NCI-H2029 (cell line): ENCODE results near the gene PLXNA3.

Source experiments
- DNase-seq: peaks from one replicate; lab custom pipeline; 2025; lab: John Stamatoyannopoulos, UW

PLXNA3 gene

DNA sequence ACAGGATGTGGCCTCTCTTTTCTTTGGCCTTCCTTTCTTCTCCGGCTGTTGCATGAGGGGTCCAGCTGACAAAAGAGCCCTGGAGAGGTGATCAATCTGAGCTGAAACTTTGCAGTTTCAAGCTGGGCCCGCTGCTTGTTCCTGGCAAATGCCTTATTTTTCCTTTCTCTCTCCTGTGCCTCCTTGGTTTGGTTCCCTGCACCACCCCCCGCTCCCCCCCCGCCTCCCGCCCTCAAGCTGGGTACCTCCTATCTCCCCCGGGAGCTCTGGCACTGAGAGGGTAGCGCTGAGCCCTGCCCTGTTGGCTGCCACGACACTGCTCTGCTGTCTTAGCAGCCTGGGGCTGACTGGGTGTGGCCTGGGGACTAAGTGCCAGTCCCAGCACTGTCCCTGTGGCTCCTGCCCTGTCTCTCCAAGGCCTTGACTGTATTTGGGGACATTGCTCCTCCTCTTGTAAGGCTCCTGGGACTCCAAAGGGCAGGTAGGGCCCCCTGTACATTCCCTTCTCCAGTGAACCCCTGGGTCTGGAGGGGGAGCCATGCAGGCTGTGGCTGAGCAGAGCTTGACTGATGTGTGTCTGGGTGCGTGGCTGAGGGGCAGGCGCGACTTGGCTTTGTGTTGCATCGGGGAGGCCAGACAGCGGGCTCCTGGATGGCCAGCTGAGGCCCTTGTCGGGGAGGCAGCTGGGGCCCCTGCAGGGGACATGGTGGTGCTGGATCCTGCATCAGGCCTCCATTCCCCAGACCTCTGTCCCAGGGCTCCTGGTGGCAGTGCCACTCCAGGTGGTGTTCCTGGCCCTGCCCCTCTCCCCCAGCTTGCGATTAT, 1.1 kb downstream of the PLXNA3 start:
- DNase-seq, result no peak

DNA sequence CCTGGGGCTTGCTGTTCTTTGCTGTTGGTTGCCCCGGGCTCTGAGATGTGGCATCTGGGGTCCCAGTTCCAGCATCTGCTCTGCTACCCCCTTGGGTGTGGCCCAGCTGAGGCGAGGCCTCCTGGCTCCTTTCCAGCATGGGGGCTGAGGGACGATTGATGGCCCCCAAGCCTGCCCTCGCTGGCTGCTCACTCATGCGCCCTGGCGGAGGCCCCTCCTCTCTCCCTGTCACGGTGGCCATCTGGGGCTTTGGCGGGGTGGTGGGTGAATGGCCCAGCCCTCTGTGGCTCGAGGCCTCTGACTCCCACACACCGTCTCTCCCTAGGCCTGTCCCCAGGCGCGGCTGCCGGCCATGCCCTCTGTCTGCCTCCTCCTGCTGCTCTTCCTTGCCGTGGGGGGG, 1.8 kb downstream of the PLXNA3 start:
- DNase-seq, result no peak

DNA sequence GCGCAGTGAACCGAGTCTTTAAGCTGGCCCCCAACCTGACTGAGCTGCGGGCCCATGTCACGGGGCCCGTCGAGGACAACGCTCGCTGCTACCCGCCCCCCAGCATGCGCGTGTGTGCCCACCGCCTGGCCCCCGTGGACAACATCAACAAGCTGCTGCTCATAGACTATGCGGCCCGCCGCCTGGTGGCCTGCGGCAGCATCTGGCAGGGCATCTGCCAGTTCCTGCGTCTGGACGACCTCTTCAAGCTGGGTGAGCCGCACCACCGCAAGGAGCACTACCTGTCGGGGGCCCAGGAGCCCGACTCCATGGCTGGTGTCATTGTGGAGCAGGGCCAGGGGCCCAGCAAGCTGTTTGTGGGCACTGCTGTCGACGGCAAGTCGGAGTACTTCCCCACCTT, 2.2 kb downstream of the PLXNA3 start:
- DNase-seq, result no peak

DNA sequence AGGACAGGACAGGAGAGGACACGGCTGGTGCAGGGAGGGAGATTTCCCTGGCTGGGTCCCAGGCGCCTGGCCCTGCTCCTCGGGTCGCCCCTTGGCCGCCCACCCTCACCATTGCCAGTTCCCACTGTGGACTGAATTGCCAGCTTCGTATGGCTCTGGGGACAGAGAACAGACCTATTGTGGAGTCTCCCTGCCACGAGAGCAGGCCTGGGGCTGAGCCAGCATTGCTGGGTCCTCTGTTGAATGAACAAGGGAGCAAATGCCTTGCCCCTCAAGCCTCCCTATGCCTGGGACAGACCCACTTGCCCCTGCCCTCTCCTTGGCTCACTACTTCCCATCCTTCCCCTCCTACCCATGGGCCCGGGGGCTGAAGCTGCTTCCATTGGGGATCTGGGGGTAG, 4.3 kb downstream of the PLXNA3 start:
- no peak for DNase-seq

DNA sequence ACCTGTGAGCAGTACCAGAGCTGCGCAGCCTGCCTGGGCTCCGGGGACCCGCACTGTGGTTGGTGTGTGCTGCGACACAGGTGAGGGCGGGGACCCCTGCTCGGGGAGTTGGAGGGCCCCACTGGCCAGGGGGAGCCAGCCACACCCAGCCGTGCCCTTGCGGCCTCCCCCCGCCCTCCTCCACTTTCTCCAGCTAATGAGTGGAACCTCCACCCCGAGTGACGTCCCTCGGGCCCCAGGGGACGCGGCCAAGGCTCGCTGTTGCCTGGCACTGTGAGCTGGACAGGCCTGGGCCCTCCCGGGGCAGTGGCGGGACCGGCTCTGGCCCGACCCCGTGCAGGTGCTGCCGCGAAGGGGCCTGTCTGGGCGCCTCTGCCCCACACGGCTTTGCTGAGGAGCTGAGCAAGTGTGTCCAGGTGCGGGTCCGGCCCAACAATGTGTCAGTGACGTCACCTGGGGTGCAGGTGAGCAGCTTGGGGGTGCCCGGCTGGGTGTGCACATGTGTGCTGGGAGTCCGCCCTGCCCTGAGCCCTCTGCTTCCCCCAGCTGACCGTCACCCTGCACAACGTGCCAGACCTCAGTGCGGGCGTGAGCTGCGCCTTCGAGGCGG, 5.6 kb downstream of the PLXNA3 start:
- no peak for DNase-seq

DNA sequence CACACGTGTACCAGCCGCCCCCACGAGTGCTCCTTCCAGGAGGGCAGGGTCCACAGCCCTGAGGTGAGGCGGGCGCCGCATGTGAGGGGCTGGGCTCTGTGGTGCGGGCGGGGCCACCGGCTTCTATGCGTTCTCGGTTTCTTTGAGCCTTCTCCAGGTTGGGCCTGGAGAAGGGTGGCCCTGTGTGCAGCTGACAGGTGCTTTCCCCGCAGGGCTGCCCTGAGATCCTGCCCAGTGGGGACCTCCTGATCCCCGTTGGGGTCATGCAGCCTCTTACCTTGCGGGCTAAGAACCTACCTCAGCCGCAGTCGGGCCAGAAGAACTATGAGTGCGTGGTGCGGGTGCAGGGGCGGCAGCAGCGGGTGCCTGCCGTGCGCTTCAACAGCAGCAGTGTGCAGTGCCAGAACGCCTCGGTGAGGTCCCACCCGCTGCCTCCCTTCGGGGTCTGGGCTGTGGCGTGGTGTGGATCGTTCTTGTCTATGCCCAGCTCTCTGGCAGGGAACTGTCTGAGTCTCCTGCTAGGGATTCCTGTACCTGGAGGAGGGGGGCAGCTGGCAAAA, 6.8 kb downstream of the PLXNA3 start:
- no peak for DNase-seq

DNA sequence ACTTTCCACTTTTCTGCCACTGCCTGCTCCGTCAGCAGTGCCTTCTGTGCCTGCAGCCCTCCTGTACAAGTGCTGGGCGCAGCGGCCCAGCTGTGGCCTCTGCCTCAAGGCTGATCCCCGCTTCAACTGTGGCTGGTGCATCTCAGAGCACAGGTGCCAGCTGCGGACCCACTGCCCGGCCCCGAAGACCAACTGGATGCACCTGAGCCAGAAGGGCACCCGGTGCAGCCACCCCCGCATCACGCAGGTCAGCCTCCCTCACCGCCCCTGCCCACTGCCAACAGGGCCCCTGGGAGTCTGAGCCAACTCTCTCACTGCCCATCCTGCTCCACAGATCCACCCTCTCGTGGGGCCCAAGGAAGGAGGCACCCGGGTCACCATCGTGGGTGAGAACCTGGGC, 7.5 kb downstream of the PLXNA3 start:
- DNase-seq, result no peak

DNA sequence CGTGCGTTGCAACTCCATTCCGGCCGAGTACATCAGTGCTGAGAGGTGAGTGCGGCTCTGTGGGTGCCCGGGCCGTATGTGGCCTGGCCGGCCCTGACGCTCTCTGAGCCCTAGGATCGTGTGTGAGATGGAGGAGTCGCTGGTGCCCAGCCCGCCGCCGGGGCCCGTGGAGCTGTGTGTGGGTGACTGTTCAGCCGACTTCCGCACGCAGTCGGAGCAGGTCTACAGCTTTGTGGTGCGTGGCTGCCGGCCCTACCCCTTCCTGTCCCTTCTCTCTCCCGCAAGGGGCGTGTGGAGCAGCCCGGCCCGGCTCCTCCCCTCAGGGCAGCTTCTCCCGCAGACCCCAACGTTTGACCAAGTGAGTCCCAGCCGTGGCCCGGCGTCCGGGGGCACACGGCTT, 8.0 kb downstream of the PLXNA3 start:
- DNase-seq, result no peak

DNA sequence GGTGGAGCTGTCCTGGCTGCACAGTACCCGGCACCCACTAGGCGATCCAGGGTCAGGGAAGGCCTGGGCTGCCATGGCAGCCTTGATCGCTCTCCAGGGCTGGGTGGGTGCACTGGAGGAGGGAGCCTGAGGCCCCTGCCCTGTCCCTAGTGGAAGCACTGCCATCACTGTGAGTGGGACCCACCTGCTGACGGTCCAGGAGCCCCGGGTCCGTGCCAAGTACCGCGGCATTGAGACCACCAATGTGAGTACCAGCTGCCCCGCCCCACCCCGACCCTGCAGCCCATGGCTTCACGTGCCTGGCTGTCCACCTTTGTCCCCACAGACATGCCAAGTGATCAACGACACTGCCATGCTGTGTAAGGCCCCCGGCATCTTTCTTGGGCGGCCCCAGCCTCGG, 8.8 kb downstream of the PLXNA3 start:
- no peak for DNase-seq

DNA sequence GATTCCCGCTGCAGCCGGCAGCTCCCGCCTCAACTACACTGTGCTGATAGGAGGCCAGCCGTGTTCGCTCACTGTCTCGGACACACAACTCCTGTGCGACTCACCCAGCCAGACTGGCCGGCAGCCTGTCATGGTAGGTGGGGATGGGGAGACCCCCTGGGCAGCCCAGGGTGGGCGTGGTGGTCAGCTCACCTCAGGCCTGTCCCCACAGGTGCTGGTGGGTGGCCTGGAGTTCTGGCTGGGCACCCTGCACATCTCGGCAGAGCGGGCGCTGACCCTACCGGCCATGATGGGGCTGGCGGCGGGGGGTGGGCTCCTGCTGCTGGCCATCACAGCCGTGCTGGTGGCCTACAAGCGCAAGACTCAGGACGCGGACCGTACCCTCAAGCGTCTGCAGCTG, 9.5 kb downstream of the PLXNA3 start:
- DNase-seq, result no peak

DNA sequence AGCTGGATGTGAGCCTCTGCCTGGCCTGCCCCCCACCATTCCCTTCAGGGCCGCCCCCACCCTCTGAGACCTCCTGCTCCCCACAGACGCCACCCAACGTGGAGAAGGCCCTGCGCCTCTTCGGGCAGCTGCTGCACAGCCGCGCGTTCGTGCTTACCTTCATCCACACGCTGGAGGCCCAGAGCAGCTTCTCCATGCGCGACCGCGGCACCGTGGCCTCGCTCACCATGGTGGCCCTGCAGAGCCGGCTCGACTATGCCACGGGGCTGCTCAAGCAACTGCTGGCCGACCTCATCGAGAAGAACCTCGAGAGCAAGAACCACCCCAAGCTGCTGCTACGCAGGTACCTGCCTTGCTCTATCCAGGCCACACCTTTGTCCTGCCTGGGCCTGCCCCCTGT, 10.1 kb downstream of the PLXNA3 start:
- DNase-seq, result no peak

DNA sequence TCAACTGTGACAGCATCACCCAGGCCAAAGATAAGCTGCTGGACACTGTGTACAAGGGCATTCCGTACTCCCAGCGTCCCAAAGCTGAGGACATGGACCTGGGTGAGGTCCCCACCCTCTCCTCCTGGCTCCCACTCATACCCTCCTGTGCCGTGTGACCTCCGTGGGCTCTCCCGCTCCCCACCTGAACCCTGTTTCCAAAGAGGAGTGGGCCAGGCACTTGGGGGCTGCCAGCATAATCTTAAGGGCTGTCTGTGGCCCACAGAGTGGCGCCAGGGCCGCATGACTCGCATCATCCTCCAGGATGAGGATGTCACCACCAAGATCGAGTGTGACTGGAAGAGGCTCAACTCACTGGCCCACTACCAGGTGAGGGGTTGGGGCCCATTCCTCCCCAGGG, 11.0 kb downstream of the PLXNA3 start:
- DNase-seq, result no peak

DNA sequence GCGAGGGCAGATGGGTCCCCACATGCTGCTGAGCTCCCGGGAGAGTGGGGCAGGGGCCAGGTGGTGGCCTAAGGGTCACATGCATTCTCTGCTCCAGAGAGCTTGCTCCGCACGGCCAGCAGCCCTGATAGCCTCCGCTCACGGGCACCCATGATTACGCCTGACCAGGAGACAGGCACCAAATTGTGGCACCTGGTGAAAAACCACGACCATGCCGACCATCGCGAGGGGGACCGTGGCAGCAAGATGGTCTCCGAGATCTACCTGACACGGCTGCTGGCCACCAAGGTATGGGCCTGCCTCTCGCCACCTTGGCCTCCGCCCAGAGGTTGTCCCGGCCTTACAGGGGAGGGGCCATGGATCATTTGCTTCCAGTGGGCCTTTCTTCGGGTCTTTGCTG, 11.8 kb downstream of the PLXNA3 start:
- DNase-seq, result no peak

DNA sequence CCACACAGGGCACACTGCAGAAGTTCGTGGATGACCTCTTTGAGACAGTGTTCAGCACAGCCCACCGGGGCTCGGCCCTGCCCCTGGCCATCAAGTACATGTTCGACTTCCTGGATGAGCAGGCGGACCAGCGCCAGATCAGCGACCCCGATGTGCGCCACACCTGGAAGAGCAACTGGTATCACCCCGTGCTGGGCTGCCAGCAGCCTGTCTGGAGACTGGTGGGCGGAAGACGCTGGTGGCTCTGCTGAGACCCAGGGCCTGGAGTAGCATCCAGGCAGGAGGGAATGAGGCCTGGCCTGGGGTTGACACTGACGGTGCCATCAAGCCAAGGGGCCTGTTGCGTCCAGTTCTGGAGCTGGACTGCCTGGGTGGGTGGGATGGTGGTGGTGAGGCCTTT, 12.4 kb downstream of the PLXNA3 start:
- DNase-seq, result no peak

DNA sequence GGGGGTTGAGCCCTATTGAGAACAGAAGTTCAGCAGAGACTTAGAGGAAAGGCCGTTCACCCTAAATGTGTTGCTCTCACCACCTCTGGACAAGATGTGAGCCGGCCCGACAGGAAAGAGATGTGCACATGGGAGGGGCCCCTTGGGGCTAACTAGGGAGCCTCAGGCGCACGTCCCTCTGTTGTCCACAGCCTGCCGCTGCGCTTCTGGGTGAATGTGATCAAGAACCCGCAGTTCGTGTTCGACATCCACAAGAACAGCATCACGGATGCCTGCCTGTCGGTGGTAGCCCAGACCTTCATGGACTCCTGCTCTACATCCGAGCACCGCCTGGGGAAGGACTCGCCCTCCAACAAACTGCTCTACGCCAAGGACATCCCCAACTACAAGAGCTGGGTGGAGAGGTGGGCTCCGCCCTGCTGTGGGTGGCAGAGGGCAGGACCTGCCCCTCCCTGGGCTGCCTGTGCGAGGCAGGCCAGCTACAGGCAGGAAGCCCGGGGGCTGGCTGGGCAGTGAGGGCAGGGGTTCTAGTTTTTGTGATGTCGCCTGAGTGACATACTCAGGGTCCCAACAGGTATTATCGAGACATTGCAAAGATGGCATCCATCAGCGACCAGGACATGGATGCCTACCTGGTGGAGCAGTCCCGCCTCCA, 13.0 kb downstream of the PLXNA3 start:
- DNase-seq, result no peak

DNA sequence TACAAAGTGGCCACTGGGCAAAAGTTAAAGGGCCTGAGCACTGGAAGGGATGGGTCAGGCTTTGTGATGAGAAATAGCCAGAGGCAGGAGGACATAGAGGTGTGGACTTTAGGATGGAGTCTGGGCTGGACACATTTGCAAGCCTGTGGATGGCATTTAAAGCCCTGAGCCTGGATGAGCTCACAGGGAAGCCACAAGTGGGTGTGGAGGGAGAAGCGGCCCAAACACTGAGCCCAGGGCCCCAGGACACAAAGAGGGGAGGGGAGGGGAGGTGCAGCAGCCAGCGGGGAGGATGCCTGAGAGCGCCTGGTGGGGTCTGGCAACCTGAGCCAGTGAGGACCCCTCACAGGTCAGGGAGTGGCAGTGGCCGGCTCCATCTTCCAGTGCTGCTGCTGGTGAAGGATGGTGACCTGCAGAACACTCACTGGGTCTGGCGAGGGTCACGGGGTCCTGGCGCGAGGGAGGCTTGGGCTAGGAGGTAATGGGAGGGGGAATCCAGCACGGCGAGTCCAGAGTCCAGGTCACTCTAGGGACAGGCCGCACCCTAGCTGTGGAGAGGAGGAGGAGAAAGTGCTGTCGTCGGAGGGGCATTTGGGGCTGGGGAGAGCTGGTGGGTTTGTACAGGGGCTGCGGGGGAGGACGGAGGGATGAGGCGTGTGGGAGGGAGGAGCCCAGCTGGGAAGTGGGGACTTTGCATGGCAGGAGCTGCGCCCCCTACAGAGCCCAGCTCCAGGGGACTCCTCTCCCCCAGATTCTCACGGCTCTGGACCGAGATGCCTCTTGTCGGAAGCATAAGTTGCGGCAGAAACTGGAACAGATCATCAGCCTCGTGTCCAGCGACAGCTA, 14.0 kb downstream of the PLXNA3 start:
- no peak for DNase-seq

DNA sequence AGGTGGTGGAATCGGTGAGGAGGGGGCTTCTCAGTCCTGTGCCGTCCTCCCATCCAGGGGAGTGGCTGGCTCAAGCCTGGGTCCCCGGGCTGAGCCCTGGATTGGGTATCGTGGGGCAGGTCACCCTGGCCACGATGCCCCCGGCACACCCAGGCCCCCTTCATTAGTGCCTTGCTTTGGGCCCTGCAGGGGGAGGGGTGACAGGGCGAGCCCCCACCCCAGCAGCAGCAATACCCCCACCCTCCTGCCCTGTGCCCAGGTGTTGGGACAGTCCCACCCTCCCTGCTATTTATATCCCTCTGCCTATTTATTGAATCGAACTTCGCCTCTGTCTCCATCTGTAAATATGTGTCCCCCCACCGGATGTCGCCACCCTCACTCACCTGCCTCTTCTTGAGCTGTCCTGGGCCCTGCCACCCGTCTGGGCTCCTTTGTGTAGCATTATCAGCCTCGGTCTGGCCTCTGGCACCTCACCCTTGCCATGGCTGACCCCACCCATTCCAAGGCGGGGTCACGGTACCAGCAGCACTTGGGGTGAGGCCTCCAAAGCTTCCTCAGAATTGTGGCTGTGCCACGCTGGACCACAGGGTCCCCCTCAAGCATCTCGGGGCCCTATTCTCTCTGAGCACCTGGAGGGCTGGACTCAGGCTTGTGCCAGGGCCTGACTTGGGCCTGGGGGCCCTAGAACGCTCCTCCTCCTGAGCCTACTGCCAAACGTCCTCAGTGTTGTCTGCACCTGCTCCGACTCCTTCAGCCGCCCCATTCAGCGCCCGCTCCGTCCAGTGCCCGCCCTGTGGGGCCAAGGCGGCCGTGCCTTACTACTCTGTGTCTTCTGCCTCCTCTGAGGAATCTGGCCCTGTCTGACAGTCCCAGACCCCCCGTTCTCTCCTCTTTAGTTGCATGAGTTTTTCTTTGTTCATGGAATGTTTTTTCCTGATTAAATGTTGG, 14.9 kb downstream of the PLXNA3 start:
- no peak for DNase-seq

DNA sequence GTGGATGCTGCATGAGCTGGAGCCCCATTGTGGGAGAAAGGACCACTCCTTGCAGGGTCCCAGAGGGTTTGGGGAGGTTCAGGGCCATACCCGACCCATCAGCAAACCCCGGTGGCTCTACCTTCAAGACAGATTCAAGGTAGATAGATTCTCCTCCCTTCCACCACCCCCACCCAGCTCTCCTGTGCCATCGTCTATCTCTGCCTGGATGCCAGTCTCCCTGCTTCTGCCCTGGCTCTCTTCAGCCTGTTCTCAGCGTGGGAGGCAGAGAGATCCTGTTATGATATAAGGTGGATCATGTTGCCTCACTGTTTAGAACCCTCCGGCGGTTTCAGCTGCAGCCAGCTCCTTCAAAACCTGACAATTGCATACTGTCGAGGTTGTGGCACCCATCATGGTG, 15.6 kb downstream of the PLXNA3 start:
- DNase-seq, result no peak

DNA sequence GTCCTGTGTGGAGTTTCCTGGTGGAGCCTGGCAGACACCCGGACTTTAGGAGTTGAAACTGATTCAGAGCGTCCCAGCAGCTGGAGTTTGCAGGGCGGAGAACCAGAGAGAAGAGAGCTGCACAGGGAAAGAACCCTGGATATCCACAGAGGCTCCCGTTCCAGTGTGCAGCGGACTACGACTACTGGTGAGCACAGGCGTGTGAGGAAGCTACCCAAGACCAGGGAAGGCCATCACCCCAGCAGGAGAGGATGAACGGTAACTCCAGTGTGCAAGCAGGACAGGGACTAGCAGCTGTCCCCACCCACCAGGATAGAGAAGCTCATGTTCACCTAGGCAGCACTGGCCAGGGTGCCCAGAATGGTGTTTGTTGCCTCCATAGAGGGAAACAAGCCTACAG, 18.7 kb downstream of the PLXNA3 start:
- no peak for DNase-seq

DNA sequence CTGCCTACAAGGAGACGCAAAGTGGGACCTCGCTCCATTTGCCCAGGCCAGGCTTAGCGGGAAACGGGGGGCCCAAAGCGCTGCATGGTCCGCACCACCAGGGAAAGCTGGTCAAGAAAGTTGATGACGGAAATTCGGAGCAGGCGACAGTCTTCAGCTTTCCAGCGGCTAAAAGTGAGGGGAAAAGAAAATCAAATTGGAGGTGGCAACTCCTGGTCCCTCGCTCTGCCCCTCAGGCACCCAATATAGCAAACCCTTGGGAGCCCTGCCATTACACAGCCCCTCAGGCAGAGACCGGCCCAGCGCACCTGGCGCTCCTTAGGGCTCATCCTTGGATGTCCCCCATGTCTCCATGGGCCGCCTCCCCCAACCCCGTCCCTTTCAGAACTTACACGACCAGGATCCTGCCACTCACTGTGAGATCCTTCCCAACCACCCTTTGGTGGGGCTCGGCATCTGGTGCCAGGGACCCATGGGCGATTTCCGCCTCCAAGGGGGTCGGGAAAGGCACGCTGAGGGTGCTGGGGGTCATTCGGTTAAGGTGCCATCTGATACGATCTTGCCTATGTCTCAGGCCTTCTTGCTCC, 19.9 kb downstream of the PLXNA3 start:
- no peak for DNase-seq
